Measurements from ENCODE around the gene ATP6V0C. TPM values are rescaled to one million over a fixed set of nuclear protein-coding genes. Genes with fewer than 3 reads are reported as not detected.

ATP6V0C gene
- total and polyA plus RNA-seq, 4 donors, result 17.6 to 132 (median 60.6) TPM

DNA sequence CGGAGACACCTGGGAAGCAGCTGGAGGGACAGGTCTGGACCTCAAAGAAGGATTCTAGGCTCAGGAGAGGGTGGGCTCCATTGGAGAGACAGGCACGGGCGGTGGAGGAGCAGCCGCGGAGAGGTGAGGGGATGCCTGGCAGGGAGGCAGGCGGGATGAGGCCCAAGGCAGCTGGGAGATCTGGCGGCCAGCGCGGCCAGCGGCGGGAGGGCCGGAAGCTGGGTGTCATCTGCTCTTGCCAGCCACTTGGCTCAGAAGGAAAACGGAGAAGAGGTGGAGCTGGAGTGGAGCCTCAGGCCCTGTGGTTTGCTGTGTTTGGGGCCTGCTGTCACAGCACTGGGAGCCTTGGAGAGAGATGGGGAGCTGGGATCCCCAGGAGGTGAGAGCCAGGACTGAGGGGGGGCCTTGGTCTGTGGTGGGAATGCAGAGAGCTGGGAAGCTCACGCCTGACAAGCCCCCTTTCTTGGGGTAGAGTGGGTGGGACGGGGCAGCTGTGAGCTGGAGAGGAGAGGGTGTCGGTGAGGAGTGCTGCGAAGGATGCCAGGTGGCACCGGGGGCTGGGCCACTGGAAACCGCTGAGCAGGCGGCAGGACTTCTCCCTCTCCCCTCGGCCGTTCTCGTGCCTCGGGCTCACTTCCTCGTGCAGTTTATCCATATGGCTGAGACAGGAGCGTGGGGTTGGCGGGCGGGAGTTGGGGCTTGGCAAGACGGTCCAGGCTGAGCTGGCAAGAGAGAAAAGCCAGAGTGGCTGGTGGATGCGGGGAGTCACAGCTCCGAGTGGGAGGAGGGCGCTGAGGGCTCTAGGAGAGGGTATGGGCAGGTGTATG is 30.8 kb upstream of the ATP6V0C start:
- 79% methylated on average over 32 of the region's 32 CpGs for WGBS
- Histone ChIP-seq H3K4me1 (ENCODE audit: control insufficient read depth in 4 of 4, insufficient read depth in 4 of 4, low read length in 3 of 4) (peaks cover 20 to 52% (median 31%) of the 10 kb centered on the region in 4 donors), H3K9me3 (ENCODE audit: control insufficient read depth in 4 of 4, low read length in 3 of 4) (no peaks in the 10 kb centered on the region), H3K4me3 (ENCODE audit: low read depth in 1 of 3, low read length in 3 of 3) (no peak overlapping the region), H3K9ac (ENCODE audit: low read depth in 1 of 2, low read length in 2 of 2) (no peak overlapping the region), H3K27me3 (ENCODE audit: control insufficient read depth in 4 of 4, insufficient read depth in 4 of 4, low read length in 3 of 4) (no peaks in the 10 kb centered on the region), H3K27ac (ENCODE audit: low read depth in 1 of 2, low read length in 2 of 2) (no peak overlapping the region), H3K36me3 (ENCODE audit: control insufficient read depth in 4 of 4, insufficient read depth in 3 of 4, low read depth in 1 of 4, low read length in 3 of 4) (no peaks in the 10 kb centered on the region)
- TF ChIP-seq CTCF (IDR thresholded peaks at IDR 0.05; ENCODE audit: low read depth, low read length, missing input control) (no peak), GABPA (IDR thresholded peaks at IDR 0.05 in 1 of 2, conservative IDR thresholded peaks at IDR 0.05 in 1 of 2) (no peak), FOXA2 (IDR thresholded peaks at IDR 0.05) (no peak), JUND (IDR thresholded peaks at IDR 0.05) (no peak), HNF4G (IDR thresholded peaks at IDR 0.05) (no peak), SP1 (IDR thresholded peaks at IDR 0.05) (no peak), FOXA1 (IDR thresholded peaks at IDR 0.05) (no peak), ZBTB33 (IDR thresholded peaks at IDR 0.05) (no peak), YY1 (IDR thresholded peaks at IDR 0.05) (no peak), NR2F2 (IDR thresholded peaks at IDR 0.05) (no peak), RAD21 (IDR thresholded peaks at IDR 0.05) (no peak), REST (IDR thresholded peaks at IDR 0.05) (no peak), TAF1 (conservative IDR thresholded peaks at IDR 0.05) (no peak), HNF4A (conservative IDR thresholded peaks at IDR 0.05) (no peak), RXRA (IDR thresholded peaks at IDR 0.05) (no peak)
- TF ChIP-seq, protein P1, sequence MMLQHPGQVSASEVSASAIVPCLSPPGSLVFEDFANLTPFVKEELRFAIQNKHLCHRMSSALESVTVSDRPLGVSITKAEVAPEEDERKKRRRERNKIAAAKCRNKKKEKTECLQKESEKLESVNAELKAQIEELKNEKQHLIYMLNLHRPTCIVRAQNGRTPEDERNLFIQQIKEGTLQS (IDR thresholded peaks at IDR 0.05), result no peak
- TF ChIP-seq, protein P2, sequence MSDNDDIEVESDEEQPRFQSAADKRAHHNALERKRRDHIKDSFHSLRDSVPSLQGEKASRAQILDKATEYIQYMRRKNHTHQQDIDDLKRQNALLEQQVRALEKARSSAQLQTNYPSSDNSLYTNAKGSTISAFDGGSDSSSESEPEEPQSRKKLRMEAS (IDR thresholded peaks at IDR 0.05), result no peak
- no peak for DNase-seq (ENCODE audit: low spot score)

Data from liver (tissue), 9 donors.